GM18870 (cell line): ENCODE data around the gene ZNF37A.
"Not testable (repeated sequence)": the region's sequence is repeated elsewhere in the genome, so short reads cannot be mapped to it uniquely, and the experiment has no call there.

ENCODE experiments used
- ATAC-seq: cut with Tn5 transposase; IDR thresholded peaks from one replicate; pipeline ENCODE4 v1.9.1; 2021; ENCODE audit warnings: moderate library complexity; ENCODE audit not compliant: unreplicated experiment

ZNF37A gene

GRCh38 chr10:38094158-38094926 lies at the start of gene ZNF37A:
ZNF37A (plus strand) TSS chr10:38094337; CDS start chr10:38096618, 2,281 bp downstream.
- ATAC-seq, result peak; percentile 97

DNA sequence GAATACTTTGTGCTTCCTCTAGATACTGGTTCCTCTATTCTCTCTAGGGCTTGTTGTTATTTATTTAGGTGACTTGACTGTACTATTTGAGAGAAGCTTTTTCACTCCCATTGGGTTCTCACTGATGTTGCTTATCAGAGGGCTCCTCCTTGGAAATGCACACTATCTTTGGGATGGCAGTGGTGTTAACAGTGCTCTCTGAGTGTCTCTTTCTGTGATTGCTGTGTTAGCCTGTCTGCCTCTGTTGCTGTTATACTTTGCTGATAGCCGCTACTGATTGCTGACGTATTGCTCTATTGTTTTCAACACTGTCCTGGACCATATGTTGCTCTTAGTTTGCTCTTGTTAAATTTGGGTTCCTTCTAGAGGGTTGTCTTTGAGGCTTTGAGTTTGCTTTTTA lies 49.0 kb upstream of the ZNF37A start:
- no peak for ATAC-seq

DNA sequence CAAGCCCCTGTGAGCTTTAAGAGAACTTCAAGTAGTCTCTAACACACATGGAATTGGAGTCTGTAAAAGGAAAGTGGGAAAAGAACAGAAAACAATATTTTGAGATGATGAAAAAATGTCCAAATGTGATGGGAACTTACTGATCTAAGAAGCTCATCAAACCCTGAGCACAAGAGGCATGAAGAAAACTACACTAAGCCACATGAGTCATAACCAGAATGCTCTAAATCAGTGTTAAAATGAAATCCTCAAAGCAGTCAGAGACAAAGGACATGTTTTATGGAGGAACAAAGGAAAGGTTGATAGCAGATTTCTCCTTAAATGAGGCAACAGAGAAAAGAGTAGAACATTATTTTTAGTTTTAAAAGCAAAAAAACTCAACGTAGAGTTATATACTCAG lies 46.5 kb upstream of the ZNF37A start:
- peak; percentile 93 for ATAC-seq

GRCh38 chr10:38050212-38050611 lies 43.9 kb upstream of the ZNF37A start:
- no peak for ATAC-seq

- ATAC-seq, result no peak
These were observed 39.8 kb upstream of the ZNF37A start for GRCh38 chr10:38054361-38054797.

- not testable (repeated sequence) for ATAC-seq
These were observed 38.8 kb upstream of the ZNF37A start for GRCh38 chr10:38055274-38055894.

DNA sequence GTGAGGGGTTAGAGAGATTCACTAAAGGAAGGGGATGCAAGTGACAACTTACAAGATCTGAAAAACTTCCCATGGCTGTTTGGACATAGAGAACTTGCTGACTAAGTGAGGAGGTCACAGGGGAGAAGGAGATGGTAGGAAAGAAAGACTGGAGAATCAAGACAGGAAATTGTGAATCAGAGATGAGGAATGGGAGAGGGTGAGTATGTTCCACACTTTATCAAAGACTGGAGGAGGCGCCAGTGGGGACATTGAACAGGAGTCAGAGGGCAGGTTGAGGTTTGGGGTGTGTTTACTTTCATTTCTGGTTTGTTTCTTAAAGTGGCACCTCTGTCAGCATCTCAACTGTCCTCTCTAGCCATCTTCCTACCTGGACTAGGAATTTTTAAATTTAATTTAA lies 24.5 kb upstream of the ZNF37A start:
- not testable (repeated sequence) for ATAC-seq

DNA sequence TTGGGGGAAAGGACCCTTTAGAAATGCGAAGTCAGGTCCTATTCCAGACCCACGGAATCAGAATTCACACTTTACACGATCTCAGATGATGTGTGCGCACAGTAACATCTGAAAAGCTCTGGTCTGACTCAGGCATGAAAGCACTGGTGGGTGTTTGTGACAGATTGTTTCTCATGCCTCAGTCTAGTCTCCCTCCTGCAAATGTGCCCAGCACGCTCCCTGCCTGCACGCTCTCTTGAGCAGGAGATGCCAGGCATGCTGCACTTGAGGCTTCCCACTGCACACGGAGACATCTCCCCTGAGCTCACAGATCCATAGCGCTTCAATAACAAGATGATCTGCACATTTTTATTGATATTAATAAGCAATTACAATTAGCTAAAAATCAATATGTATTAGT lies 23.6 kb upstream of the ZNF37A start:
- no peak for ATAC-seq

DNA sequence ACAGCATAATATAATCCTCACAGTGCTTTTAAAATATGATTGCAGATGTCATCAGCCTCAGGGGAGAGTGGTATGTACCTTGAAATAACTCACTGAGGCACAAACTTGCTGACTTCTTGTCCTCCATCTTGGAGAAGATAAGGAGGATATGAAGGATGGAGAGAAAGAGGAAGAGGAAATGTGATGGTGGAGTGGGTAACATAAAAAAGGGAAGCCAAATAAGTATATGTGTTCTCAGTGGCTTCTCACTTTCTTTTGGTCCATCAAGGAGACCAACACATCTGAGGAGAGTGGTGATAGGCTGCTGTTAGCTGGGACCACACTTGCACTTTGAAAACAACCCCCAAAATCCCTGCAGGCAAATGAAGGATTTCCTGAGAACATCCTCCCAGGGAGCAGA lies 21.6 kb upstream of the ZNF37A start:
- ATAC-seq, result no peak

DNA sequence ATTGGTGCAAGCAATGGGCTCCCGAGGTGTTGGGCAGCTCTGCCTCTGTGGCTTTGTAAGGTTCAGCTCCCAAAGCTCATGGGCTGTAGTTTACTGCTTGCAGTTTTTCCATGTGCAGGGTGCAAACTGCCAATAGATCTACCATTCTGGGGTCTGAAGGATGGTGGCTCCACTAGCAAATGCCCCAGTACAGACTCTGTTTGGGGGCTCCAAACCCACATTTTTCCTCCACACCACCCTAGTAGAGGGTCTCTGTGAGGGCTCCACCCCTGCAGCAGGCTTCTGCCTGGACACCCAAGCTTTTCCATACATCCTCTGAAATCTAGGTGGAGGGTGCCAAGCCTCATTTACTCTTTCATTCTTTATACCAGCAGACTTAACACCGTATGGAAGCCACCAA lies 17.4 kb upstream of the ZNF37A start:
- ATAC-seq, result no peak

- ATAC-seq, result not testable (repeated sequence)
These were observed 819 bp upstream of the ZNF37A start for GRCh38 chr10:38093318-38093717.

- peak; percentile 32 for ATAC-seq
These were observed 350 bp upstream of the ZNF37A start for GRCh38 chr10:38093816-38094157.

GRCh38 chr10:38094927-38095574 lies 914 bp downstream of the ZNF37A start:
- ATAC-seq, result no peak

- ATAC-seq, result no peak
These were observed 8.7 kb downstream of the ZNF37A start for GRCh38 chr10:38102880-38103279.

DNA sequence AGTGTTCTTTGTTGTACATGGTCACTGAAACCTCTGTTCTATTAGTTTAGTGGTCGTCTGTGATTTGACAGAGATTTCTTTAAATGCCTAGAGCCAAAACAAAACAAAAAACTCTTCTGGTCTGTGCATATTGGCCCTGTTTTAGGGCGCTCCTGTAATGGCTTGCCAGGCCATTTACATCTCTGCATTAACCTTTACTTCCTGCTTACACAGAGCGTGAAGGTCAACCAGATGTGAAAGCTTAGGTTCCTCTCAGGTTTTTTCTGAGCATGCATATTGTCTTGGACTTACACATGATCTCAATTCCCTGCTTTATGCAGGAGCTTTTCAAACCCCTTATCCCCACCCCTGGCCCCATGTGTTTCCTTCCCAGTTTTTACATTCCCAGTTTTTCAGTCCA lies 9.6 kb downstream of the ZNF37A start:
- no peak for ATAC-seq

DNA sequence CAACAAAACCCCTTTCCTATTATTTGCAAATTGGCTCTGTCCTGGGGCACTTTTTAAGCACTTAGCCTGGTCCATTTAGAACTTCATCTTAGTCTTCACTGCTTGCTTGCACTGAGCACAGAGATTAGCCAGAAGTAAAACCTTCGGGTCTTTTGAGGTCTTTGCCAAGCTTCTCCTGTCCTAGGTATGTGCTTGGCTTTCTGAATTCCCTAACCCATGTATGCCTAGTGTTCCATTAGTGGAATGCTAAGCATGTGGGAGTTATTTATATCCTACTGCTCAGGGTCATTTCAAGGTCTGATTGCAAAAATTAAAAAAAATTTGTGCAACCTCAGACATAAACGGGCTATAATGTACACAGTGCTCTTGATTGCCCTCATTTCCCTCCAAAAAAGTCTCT lies 18.0 kb downstream of the ZNF37A start:
- ATAC-seq, result no peak

DNA sequence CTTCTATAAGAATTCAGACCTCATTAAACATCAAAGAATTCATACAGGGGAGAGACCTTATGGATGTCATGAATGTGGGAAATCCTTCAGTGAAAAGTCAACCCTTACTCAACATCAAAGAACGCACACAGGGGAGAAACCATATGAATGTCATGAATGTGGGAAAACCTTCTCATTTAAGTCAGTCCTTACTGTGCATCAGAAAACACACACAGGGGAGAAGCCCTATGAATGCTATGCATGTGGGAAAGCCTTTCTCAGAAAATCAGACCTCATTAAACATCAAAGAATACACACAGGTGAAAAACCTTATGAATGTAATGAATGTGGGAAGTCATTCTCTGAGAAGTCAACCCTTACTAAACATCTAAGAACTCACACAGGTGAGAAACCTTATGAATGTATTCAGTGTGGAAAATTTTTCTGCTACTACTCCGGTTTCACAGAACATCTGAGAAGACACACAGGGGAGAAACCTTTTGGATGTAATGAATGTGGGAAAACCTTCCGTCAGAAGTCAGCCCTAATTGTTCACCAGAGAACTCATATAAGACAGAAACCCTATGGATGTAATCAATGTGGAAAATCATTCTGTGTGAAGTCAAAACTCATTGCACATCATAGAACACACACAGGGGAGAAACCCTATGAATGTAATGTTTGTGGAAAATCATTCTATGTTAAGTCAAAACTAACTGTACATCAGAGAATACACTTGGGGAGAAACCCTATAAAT lies 24.1 kb downstream of the ZNF37A start:
- no peak for ATAC-seq

GRCh38 chr10:38119038-38119437 lies 24.9 kb downstream of the ZNF37A start:
- ATAC-seq, result no peak

DNA sequence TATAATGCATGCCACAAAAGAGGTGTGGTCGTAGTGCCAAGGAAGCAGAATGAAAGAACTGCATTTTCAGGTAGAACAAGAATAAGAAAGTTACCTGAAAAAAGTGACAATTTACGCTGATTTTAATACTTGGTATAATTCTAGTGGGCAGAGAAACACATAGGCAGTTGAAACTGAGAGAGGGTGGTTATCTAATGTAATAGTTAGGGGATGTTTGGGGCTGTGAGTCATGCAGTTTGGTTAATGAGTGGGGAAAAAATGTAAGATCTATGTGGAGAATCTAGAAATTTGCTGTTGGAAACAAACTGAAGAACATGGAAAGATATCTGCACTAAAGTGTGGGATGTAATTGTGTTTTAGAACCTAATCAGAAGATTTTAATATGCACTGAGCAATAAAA lies 33.7 kb downstream of the ZNF37A start:
- ATAC-seq, result no peak

GRCh38 chr10:38143587-38143986 lies 49.5 kb downstream of the ZNF37A start:
- no peak for ATAC-seq

GRCh38 chr10:38146579-38147333 lies 52.6 kb downstream of the ZNF37A start:
- ATAC-seq, result no peak
